K562 (cell line): ENCODE results near the gene EGLN1. TPM values are rescaled to one million over a fixed set of nuclear protein-coding genes. Genes with fewer than 3 reads are reported as not detected.

Source experiments
- ASH1L ChIP-seq: fragments of 450-650 bp; IDR thresholded peaks from 2 replicates; pipeline ENCODE4 v1.6.1; 2018; ENCODE audit warnings: borderline replicate concordance, mild to moderate bottlenecking, low read depth; ENCODE audit not compliant: partially characterized antibody
- CC2D1A ChIP-seq: fragments of 450-650 bp; IDR thresholded peaks from 2 replicates; pipeline ENCODE4 v1.6.1; 2017; ENCODE audit warnings: mild to moderate bottlenecking
- CREM ChIP-seq: IDR thresholded peaks from 2 replicates; pipeline ENCODE4 v1.6.1; 2014; ENCODE audit warnings: antibody characterized with exemption, low read depth
- EWSR1 ChIP-seq: fragments of 450-650 bp; IDR thresholded peaks from 2 replicates; pipeline ENCODE4 v1.6.1; 2018; ENCODE audit warnings: borderline replicate concordance, mild to moderate bottlenecking, low read depth, moderate library complexity; ENCODE audit not compliant: partially characterized antibody
- HMGN3 ChIP-seq: IDR thresholded peaks from 2 replicates; pipeline ENCODE4 v1.6.1; 2011; ENCODE audit warnings: borderline replicate concordance, low read depth, mild to moderate bottlenecking, mixed read lengths, low read length; ENCODE audit not compliant: insufficient read length; ENCODE audit errors: extremely low read depth
- ILK ChIP-seq: fragments of 450-650 bp; IDR thresholded peaks from 2 replicates; pipeline ENCODE4 v1.6.1; 2016; ENCODE audit warnings: missing genetic modification characterization, low read depth, mild to moderate bottlenecking, missing compliant biosample characterization, moderate library complexity, borderline replicate concordance
- KAT8 ChIP-seq: fragments of 450-650 bp; IDR thresholded peaks from 2 replicates; pipeline ENCODE4 v1.6.1; 2016; ENCODE audit warnings: low read depth, mild to moderate bottlenecking
- MAFF ChIP-seq: IDR thresholded peaks from 2 replicates; pipeline ENCODE4 v1.6.1; 2012; ENCODE audit warnings: low read length, improper control_type of control experiment
- RBM17 ChIP-seq: fragments of 200-400 bp; formaldehyde crosslinking; IDR thresholded peaks from 2 replicates; pipeline ENCODE4 v1.6.1; 2017; ENCODE audit warnings: low read depth, mild to moderate bottlenecking, low read length, borderline replicate concordance
- ZNF146 ChIP-seq: IDR thresholded peaks from one replicate; pipeline ENCODE4 v1.6.1; 2018; ENCODE audit warnings: missing compliant biosample characterization; ENCODE audit not compliant: unreplicated experiment
- ZNF212 ChIP-seq: fragments of 450-650 bp; formaldehyde crosslinking; IDR thresholded peaks from 2 replicates; pipeline ENCODE4 v1.4.0; 2020; ENCODE audit warnings: mild to moderate bottlenecking
- ZNF764 ChIP-seq: fragments of 250-450 bp; sonication (Bioruptor Pico); IDR thresholded peaks from 2 replicates; pipeline ENCODE4 v1.4.0; 2020; ENCODE audit warnings: low read depth, mild to moderate bottlenecking, moderate library complexity
- ZNF780A ChIP-seq: fragments of 250-450 bp; sonication (Bioruptor Pico); IDR thresholded peaks from 2 replicates; pipeline ENCODE4 v1.5.0; 2021; ENCODE audit warnings: mild to moderate bottlenecking
- polyA plus RNA-seq, 8 experiments: library from polyadenylated mRNA; depleted of rRNA in 4 of 8; stranded (reverse) in 5 of 8; unstranded in 3 of 8; fragments of >200 nt; fragmentation: Nextera tagmentation in 2 of 8; fragmentation: Illumina TruSeq in 1 of 8; extraction: Ambion mirVana in 2 of 8; extraction: Trizol in 1 of 8; gene quantifications; 2 replicates each; pipeline versions ENCODE4 v1.2.1 to v1.2.3, GENCODE V29; 2011 to 2014; ENCODE audit warnings: inconsistent platforms in 1 of 8, missing spikeins in 1 of 8
- total RNA-seq, 7 experiments: library from RNA; depleted of rRNA in 6 of 7; stranded (reverse); fragments of >200 nt in 6 of 7; fragmentation: Illumina TruSeq in 2 of 7; extraction: Trizol in 2 of 7; gene quantifications; 2 replicates each; pipeline versions ENCODE4 v1.2.1 to v1.2.3, GENCODE V29; 2011 to 2021; ENCODE audit warnings: low replicate concordance in 1 of 7
- TF ChIP-seq, protein P1 (sequence below), 3 experiments: fragments of 200-800 bp in 1 of 3; sonication (Bioruptor generic) in 1 of 3; sonication (generic) in 1 of 3; formaldehyde crosslinking in 1 of 3; IDR thresholded peaks; 2 replicates each; pipeline versions ENCODE4 v1.6.1 to v1.8.0; 2016 to 2022; ENCODE audit warnings: mild to moderate bottlenecking in 2 of 3, missing compliant biosample characterization in 2 of 3, missing genetic modification characterization in 2 of 3, missing genetic modification reagents in 1 of 3
- TF ChIP-seq, protein P2 (sequence below): IDR thresholded peaks from 2 replicates; pipeline ENCODE4 v1.6.1; 2011; ENCODE audit not compliant: insufficient read length; ENCODE audit errors: extremely low read depth
- TF ChIP-seq, protein P3 (sequence below): sonication (generic); formaldehyde crosslinking; IDR thresholded peaks from 2 replicates; pipeline ENCODE4 v1.4.0; 2020; ENCODE audit warnings: mild to moderate bottlenecking, missing genetic modification reagents
- TF ChIP-seq, protein P4 (sequence below): fragments of 250-450 bp; sonication (Bioruptor Pico); IDR thresholded peaks from 2 replicates; pipeline ENCODE4 v1.8.0; 2022; ENCODE audit warnings: inconsistent platforms
- TF ChIP-seq, protein P5 (sequence below), 2 experiments: IDR thresholded peaks; 2 replicates each; pipeline ENCODE4 v1.6.1; 2011; ENCODE audit warnings: borderline replicate concordance in 1 of 2, control low read depth in 1 of 2, low read depth in 1 of 2, low read length in 1 of 2, mild to moderate bottlenecking in 1 of 2, mixed read lengths in 1 of 2, moderate library complexity in 1 of 2; ENCODE audit not compliant: insufficient read depth in 1 of 2, insufficient read length in 1 of 2, poor library complexity in 1 of 2, severe bottlenecking in 1 of 2; ENCODE audit errors: extremely low read depth in 1 of 2

Gene EGLN1
- total and polyA plus RNA-seq, 9 of the 15 experiments (the other 6 are each of a cell fraction or from before 2014, with no cell fraction given) = 5.2 to 54.3 (median 24.6) TPM

DNA sequence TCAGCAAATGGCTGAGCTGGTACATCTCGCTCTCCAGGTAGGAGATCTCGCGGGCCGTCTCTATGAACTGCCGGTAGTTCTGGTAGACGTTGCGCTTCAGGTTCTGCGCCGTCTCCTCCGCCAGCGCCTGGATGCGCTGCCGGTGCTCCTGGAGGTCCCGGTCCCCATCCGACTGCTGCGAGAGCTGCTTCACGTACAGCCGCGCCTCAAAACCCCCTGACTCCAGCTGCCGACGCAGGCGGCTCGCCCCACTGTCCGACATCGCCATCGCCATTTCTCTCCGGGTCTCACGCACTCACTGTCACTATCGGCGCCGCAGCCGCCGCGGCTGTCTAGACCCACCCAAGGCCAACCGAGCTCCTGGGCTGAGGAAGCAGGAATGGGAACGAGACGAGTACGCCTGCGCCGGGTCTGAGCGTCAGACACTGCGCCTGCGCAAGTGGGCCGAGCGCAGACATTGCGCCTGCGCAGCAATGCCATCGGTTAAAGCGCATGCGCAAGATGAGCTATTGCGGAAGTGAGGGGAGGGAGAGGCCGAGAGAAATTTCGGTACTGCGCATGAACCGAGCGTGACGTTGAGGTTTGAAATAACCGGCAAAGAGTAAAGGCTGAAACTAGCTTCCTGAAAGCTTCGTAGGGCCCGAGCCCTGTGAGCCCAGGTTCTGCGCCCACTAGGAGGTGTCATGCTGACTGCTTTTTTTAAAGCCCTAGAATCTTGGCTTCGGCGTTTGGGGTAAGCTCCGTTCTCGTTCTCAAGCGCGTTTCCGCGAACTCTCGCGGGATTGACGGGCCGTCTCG, 84.4 kb downstream of the EGLN1 start, which contains the start of gene EXOC8 (continued):
- TF ChIP-seq, protein P1, sequence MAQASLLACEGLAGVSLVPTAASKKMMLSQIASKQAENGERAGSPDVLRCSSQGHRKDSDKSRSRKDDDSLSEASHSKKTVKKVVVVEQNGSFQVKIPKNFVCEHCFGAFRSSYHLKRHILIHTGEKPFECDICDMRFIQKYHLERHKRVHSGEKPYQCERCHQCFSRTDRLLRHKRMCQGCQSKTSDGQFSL (CRISPR knock-in tag; IDR thresholded peaks at IDR 0.05) = no peak
- TF ChIP-seq, protein P1 (tag; IDR thresholded peaks at IDR 0.05) = no peak
- TF ChIP-seq, protein P2, sequence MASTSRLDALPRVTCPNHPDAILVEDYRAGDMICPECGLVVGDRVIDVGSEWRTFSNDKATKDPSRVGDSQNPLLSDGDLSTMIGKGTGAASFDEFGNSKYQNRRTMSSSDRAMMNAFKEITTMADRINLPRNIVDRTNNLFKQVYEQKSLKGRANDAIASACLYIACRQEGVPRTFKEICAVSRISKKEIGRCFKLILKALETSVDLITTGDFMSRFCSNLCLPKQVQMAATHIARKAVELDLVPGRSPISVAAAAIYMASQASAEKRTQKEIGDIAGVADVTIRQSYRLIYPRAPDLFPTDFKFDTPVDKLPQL = no peak
- peak; percentile 75; the same call in 1 of the 2 replicates for TF ChIP-seq CREM
- no peak for TF ChIP-seq ZNF780A (CRISPR knock-in tag)
- TF ChIP-seq, protein P3, sequence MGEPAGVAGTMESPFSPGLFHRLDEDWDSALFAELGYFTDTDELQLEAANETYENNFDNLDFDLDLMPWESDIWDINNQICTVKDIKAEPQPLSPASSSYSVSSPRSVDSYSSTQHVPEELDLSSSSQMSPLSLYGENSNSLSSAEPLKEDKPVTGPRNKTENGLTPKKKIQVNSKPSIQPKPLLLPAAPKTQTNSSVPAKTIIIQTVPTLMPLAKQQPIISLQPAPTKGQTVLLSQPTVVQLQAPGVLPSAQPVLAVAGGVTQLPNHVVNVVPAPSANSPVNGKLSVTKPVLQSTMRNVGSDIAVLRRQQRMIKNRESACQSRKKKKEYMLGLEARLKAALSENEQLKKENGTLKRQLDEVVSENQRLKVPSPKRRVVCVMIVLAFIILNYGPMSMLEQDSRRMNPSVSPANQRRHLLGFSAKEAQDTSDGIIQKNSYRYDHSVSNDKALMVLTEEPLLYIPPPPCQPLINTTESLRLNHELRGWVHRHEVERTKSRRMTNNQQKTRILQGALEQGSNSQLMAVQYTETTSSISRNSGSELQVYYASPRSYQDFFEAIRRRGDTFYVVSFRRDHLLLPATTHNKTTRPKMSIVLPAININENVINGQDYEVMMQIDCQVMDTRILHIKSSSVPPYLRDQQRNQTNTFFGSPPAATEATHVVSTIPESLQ (CRISPR knock-in tag) = no peak; the same call in 1 of the 2 replicates
- no peak for TF ChIP-seq EWSR1
- no peak for TF ChIP-seq ILK
- TF ChIP-seq ZNF764 (CRISPR knock-in tag) = no peak
- TF ChIP-seq, protein P4, sequence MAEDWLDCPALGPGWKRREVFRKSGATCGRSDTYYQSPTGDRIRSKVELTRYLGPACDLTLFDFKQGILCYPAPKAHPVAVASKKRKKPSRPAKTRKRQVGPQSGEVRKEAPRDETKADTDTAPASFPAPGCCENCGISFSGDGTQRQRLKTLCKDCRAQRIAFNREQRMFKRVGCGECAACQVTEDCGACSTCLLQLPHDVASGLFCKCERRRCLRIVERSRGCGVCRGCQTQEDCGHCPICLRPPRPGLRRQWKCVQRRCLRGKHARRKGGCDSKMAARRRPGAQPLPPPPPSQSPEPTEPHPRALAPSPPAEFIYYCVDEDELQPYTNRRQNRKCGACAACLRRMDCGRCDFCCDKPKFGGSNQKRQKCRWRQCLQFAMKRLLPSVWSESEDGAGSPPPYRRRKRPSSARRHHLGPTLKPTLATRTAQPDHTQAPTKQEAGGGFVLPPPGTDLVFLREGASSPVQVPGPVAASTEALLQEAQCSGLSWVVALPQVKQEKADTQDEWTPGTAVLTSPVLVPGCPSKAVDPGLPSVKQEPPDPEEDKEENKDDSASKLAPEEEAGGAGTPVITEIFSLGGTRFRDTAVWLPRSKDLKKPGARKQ (CRISPR knock-in tag) = no peak
- TF ChIP-seq HMGN3 = no peak
- TF ChIP-seq KAT8 = no peak
- peak; percentile 67 for TF ChIP-seq ASH1L
- peak; percentile 76 for TF ChIP-seq MAFF
- no peak for TF ChIP-seq RBM17
- TF ChIP-seq, protein P5, sequence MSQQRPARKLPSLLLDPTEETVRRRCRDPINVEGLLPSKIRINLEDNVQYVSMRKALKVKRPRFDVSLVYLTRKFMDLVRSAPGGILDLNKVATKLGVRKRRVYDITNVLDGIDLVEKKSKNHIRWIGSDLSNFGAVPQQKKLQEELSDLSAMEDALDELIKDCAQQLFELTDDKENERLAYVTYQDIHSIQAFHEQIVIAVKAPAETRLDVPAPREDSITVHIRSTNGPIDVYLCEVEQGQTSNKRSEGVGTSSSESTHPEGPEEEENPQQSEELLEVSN (IDR thresholded peaks at IDR 0.05; ENCODE audit: borderline replicate concordance in 1 of 2, extremely low read depth in 1 of 2, insufficient read depth in 1 of 2, insufficient read length in 1 of 2, low read depth in 1 of 2, low read length in 1 of 2, poor library complexity in 1 of 2, severe bottlenecking in 1 of 2) = peak in 1 of 2 experiments; percentile 44
- TF ChIP-seq CC2D1A = no peak
- TF ChIP-seq ZNF146 (CRISPR knock-in tag) = no peak
- TF ChIP-seq ZNF212 = no peak
